Measurements from ENCODE around the gene SLC25A21.

GRCh38 chr14:37144729-37145363, 27.6 kb downstream of the SLC25A21 start:
- TF ChIP-seq CTCF (IDR thresholded peaks at IDR 0.05), result no peak
- no peak for TF ChIP-seq POLR2A (IDR thresholded peaks at IDR 0.05)
- no peak for TF ChIP-seq POLR2AphosphoS5 (IDR thresholded peaks at IDR 0.05)
- TF ChIP-seq EP300 (IDR thresholded peaks at IDR 0.05), result no peak
